Astrocyte of the hippocampus (primary cell): ENCODE results near the gene CHMP5.

Experiments
- DNase-seq: peaks from one replicate; pipeline ENCODE4 v3.0.0; 2011; ENCODE audit warnings: low read depth, low spot score

CHMP5 gene

GRCh38 chr9:33242609-33243134 lies 22.2 kb upstream of the CHMP5 start:
- no peak for DNase-seq

GRCh38 chr9:33244137-33244784 lies 20.6 kb upstream of the CHMP5 start:
- DNase-seq, result no peak

- no peak for DNase-seq
Observed at GRCh38 chr9:33245341-33245740, 19.5 kb upstream of the CHMP5 start.

GRCh38 chr9:33246269-33246860 lies 18.5 kb upstream of the CHMP5 start:
- DNase-seq, result no peak

GRCh38 chr9:33248606-33249005 lies 16.2 kb upstream of the CHMP5 start:
- DNase-seq, result no peak

GRCh38 chr9:33249087-33249658 lies 15.7 kb upstream of the CHMP5 start:
- no peak for DNase-seq

GRCh38 chr9:33249983-33250382 lies 14.9 kb upstream of the CHMP5 start:
- DNase-seq, result no peak

GRCh38 chr9:33250458-33250995 lies 14.3 kb upstream of the CHMP5 start:
- no peak for DNase-seq

- no peak for DNase-seq
Observed at GRCh38 chr9:33254211-33254610, 10.6 kb upstream of the CHMP5 start.

- DNase-seq, result no peak
Observed at GRCh38 chr9:33255014-33255413, 9.8 kb upstream of the CHMP5 start.

- DNase-seq, result no peak
Observed at GRCh38 chr9:33255471-33255870, 9.4 kb upstream of the CHMP5 start.

GRCh38 chr9:33256236-33256635 lies 8.6 kb upstream of the CHMP5 start:
- DNase-seq, result no peak

- no peak for DNase-seq
Observed at GRCh38 chr9:33257276-33257675, 7.6 kb upstream of the CHMP5 start.

GRCh38 chr9:33260372-33260771 lies 4.5 kb upstream of the CHMP5 start:
- no peak for DNase-seq

GRCh38 chr9:33263131-33264002 lies 1.5 kb upstream of the CHMP5 start:
- peak; percentile 50 for DNase-seq

- no peak for DNase-seq
Observed at GRCh38 chr9:33264003-33264472, 811 bp upstream of the CHMP5 start.

- DNase-seq, result peak; percentile 10
Observed at GRCh38 chr9:33265211-33265865, 489 bp downstream of the CHMP5 start.

GRCh38 chr9:33267151-33267767 lies 2.4 kb downstream of the CHMP5 start:
- DNase-seq, result no peak

- no peak for DNase-seq
Observed at GRCh38 chr9:33270146-33270545, 5.3 kb downstream of the CHMP5 start.

- peak; percentile 32 for DNase-seq
Observed at GRCh38 chr9:33272061-33272460, 7.2 kb downstream of the CHMP5 start.
